GM19240 (cell line): ENCODE data around the gene SOD1.
A peak's percentile ranks its signal among the peaks of the same experiment; 100 is the strongest.
"Not testable (repeated sequence)": the region's sequence is repeated elsewhere in the genome, so short reads cannot be mapped to it uniquely, and the experiment has no call there.

Source experiments
- DNase-seq: peaks from one replicate; pipeline ENCODE4 v3.0.0; 2011; ENCODE audit warnings: low spot score; ENCODE audit not compliant: insufficient read length

Gene SOD1

DNA sequence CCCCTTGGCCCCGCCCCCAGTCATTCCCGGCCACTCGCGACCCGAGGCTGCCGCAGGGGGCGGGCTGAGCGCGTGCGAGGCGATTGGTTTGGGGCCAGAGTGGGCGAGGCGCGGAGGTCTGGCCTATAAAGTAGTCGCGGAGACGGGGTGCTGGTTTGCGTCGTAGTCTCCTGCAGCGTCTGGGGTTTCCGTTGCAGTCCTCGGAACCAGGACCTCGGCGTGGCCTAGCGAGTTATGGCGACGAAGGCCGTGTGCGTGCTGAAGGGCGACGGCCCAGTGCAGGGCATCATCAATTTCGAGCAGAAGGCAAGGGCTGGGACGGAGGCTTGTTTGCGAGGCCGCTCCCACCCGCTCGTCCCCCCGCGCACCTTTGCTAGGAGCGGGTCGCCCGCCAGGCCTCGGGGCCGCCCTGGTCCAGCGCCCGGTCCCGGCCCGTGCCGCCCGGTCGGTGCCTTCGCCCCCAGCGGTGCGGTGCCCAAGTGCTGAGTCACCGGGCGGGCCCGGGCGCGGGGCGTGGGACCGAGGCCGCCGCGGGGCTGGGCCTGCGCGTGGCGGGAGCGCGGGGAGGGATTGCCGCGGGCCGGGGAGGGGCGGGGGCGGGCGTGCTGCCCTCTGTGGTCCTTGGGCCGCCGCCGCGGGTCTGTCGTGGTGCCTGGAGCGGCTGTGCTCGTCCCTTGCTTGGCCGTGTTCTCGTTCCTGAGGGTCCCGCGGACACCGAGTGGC, at the start of gene SOD1:
Gene SOD1, plus strand, starts transcription at position 158 of the 723 bp plus-strand sequence. Its CDS starts 77 bp downstream, at position 235.
- DNase-seq, result peak; percentile 91

DNA sequence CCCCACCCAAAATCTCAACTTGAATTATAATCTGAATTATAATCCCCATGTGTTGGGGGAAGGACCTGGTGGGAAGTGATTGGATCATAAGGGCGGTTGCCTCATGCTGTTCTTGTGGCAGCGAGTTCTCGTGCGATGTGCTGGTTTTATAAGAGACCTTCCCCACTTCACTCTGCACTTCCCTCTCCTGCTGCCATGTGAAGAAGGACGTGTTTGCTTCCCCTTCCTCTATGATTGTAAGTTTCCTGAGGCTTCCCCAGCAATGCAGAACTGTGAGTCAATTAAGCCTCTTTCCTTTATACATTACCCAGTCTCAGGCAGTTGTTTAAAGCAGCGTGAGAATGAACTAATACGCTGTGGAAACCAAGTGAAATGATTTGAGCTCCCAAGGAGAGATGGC, 48.0 kb upstream of the SOD1 start:
- DNase-seq, result no peak

DNA sequence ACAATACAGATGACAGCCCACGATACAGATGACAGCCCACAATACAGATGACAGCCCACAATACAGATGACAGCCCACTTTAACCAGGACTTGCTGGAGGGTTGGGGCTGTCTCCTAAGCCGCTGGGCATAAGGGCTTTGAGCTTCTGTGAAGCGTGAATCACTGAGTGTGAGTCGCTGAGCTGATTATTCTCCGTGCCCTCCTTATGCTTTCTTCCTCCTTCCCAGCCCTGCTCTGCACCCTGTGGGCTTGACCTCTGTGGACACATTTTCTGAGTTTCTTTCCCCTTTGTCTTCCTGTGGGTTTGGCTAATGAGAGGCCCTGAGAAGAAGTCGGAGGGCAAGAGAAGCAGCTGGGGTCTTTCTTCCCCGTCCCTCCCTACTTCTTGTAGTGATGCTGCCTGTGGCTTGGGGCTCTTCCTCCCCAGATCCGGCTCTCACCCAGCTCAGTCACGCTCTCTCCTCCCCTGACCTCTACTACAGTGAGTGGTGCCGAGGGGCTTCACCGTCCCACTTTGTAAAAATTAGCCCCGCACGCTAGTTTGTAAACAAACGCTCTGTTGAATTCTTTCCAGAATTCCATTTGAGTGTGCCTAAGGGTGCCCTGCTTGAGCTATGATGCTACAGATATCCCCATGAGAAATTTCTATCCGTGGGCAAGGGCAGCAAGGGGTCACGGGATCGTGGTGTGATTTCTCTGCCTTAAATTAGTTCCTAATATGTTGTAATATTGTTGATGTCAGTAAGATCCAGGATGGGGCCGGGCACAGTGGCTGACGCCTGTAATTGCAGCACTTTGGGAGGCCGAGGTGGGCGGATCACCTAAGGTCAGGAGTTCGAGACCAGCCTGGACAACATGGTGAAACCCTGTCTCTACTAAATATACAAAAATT, 46.4 kb upstream of the SOD1 start:
- no peak for DNase-seq

DNA sequence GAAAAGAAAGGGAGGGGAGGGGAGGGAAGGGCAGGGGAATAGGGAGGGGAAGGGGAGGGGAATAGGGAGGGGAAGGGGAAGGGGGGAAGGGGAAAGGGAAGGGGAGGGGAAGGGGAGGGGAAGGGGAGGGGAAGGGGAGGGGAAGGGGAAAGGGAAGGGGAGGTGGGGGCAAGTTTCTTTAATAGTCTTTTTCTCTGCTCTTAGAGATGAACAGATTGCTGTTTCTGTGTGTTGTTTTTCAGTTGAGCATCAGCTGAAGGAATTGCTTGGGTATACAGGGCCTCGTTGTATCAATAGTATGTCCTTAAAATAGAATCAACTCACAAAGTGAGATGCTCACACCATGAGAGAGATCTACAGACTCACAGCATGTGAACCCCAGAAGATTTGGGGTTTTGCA, 44.8 kb upstream of the SOD1 start:
- no peak for DNase-seq

DNA sequence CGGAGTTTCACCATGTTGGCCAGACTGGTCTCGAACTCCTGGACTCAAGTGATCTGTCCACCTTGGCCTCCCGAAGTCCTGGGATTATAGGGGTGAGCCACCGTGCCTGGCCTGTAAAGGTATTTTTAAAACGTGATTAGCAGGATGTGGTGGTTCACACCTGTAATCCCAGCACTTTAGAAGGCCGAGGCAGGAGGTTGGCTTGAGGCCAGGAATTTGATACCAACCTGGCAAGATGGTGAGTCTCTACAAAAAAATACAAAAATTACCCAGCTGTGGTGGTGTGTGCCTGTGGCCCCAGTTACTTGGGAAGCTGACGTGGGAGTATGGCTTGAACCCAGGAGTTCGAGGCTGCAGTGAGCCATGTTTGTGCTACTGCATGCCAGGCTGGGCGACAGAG, 43.3 kb upstream of the SOD1 start:
- DNase-seq, result no peak

DNA sequence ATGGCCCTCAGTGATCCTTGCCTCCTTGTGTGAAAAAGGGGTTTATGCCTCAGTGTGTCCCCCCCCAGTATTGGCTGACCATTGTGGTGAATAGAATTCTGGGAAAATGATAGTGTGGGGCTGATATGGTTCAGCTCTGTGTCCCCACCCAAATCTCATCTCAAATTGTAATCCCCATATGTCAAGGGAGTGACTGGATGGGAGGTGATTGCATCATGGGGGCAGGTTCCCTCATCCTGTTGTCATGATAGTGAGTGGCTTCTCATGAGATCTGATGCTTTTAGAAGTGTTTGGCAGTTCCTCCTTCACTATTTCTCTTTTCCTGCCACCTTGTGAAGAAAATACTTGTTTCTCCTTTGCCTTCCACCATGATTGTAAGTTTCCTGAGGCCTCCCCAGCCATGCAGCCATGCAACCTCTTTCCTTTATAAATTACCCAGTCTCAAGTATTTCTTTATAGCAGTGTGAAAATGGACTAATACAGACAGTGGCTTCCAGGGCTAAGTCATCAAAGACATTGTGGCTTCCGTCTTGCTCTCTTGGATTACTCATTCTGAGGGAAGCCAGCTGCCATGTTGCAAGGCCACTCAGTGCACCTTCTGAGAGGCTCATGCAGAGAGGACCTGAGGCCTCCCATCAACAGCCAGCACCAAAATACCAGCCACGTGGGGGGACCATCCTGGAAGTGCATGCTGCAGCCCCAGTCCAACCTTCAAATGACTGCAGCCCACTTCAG, 40.6 kb upstream of the SOD1 start:
- DNase-seq, result no peak

DNA sequence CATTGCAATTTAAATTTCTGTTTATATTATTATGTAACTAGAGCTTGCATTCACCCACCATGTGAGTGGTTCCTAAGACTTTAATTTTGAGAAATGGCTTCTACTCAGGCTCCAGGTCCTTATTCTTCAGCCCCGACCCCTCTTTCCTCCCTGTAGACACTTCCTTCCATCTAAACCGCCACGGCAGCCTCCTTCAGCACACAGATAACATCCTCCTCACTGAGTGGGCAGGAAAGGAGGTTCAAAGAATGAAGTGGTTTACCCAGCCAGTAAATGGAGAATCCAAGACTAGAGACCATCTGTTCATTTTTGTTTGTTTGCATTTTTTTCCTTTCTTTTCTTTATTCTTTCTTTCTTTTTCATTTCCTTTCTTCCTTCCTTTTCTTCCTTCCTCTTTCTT, 37.1 kb upstream of the SOD1 start:
- DNase-seq, result no peak

DNA sequence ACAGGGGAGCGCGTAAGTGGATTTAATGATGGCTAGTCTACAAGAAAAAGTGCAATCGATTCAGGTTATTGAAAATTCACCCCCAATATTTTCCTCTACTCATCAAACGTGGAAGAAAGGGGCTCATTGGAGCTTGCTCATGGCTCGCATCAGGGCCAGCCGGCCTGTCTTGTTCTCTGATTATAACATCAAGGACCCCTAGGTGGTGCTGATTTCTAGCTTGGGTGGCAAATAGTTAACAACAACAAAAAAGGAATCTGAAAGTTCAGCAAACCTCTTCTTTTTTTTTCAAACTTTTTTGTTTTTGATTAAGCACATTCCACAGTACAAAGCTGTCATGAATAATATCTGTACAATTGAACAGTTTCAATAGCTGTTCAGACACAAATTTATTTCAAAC, 35.8 kb upstream of the SOD1 start:
- peak; percentile 23 for DNase-seq

DNA sequence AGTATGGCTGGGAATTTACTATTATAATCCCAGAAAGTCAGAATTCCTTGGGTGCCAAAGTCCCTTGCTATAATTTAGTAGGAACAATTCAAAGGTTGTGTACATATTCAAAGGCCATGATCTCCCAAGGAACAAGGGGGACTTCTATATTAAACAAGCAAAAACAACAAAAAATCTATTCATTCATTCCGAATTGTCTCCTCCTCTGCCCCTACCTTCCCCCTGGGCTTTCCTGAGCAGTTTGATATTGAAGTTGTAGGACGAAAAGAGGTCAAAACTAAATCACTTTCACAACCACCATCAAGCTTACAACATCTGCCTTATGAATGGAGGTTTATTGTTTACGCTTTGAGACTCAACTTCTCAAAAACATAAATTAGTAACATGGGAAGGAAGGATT, 35.3 kb upstream of the SOD1 start:
- DNase-seq, result no peak

DNA sequence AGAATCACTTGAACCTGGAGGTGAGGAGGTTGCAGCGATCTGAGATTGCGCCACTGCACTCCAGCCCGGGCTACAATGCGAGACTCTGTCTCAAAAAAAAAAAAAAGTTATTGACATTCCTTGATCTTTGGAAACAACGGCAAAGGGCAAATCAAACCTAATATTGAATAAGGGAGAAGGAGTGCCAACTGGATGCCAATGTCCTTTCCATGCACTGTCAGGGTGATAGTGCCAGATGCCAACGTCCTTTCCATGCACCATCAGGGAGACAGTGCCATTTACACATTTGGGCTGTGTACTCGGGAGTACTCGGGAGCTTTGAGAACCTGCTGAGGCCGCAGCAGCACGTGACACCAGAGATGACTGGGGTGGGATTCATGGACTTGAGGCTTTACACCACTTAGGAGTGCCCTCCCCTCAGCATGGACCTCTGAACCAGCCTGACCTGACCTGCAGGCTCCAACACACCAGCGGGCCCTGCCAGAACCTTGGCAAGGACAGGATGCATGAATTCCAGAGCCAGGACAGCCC, 34.5 kb upstream of the SOD1 start:
- no peak for DNase-seq

DNA sequence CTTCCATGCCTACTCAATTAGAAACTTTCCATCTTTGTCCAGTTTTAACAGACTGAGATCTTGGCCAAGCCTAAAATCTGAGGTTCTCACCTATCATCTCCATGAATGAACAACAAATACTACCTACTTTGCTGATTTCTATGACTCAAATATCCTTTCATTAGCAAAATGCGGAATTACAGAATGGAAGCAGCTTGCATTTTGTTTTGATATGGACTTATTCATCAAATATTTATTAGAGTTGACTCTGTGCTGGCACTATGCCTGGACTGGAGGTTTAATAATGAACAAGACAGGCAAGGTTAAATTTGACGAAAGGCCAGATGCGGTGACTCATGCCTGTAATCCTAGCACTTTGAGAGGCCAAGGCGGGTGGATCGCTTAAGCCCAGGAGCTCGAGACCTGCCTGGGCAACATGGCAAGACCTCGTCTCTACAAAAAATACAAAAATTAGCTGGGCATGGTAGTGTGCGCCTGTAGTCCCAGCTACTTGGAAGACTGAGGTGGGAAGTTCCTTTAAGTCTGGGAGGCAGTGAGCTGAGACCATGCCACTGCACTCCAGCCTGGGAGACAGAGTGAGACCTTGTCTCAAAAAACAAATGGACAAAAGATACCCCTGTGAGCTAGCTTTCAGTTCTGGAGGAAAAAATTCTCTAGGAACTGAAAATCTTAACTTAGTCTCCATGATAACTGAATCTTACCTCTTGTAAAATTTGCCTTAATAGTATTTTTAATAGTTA, 29.4 kb upstream of the SOD1 start:
- DNase-seq, result no peak

DNA sequence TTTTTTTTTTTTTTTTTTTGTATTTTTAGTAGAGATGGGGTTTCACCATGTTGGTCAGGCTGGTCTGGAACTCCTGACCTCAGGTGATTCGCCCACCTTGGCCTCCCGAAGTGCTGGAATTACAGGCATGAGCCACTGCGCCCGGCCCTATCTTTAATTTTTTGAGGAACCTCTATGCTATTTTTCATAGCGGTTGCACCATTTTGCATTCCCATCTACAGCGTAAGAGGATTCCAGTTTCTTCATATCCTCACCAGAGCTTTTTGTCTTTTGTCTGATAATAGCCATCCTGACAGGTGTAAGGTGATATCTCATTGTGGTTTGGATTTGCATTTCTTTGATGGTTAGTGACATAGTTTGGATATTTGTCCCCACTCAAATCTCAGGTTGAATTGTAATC, 27.6 kb upstream of the SOD1 start:
- DNase-seq, result not testable (repeated sequence)

DNA sequence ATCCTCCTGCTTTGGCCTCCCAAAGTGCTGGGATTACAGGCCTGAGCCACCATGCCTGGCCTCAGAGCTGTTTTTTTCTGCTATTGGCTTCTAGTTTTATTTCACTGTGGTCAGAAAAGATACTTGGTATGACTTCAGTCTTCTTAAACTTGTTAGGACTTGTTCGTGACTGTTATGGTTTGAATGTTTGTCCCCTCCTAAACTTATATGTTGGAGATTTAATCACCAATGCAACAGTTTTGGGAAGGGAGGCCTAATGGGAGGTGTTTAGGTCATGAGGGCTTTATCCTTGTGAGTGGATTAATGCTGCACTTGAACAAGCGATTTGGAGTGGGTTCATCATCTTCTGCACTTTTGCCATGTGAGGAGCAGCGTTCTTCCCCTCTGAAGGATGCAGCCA, 24.5 kb upstream of the SOD1 start:
- DNase-seq, result no peak

DNA sequence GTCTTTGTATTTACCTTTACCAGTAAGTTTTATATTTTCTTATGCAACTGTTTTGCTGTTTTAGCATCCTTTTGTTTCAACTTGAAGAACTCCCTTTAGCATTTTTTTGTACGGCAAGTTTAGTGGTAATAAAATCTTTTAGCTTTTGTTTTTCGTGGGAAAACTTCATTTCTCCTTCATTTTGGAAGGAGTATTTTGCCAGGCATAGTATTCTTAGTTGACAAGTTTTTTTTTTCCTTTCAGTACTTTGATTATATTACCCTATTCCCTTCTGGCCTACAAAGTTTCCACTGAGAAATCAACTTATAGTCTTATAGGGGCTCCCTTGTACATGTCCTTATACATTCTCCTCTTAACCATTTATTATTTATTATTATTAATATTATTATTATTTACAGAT, 22.6 kb upstream of the SOD1 start:
- no peak for DNase-seq

DNA sequence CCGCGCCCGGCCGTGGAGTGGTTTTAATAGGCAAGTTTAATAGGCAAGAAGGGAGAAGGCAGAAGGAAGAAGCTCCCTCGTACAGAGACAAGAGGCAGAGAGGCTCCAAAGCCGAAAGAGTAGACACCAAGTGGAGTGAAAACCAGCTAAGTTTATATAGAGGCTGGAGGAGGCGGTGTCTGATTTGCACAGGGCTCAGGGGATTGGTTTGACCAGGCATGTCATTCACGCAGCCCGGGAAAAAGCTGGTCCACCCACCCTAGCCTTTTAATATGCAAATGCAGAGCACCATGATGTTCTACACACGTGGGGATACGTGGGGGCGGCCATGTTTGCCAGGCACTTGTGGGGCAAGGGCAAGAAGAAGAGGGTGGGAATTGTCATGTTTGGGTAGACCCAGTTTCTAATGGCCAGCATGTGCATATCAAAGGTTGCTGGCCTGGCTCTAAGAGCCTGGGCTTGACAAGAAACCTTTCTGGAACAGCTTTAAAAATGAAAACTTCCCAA, 18.0 kb upstream of the SOD1 start:
- DNase-seq, result no peak

DNA sequence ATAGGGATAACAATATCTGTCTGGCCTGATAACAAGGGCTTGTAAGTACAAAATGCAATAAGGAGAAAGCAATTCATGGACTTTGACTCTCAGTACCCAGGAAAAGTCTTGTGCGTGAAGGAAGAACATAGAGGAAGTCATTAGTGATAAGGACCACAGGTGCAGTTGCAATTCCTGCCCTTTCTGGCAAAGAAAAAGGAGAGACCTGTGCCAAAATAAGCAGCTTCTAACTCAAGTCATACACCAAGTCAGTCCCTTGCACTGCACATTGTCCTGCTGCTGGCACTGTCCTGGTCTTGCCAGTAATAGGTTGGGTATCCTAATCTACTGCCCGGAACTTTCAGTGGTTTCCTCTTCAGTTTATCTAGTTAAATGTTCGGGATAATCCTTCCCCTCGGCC, 14.8 kb upstream of the SOD1 start:
- DNase-seq, result no peak

DNA sequence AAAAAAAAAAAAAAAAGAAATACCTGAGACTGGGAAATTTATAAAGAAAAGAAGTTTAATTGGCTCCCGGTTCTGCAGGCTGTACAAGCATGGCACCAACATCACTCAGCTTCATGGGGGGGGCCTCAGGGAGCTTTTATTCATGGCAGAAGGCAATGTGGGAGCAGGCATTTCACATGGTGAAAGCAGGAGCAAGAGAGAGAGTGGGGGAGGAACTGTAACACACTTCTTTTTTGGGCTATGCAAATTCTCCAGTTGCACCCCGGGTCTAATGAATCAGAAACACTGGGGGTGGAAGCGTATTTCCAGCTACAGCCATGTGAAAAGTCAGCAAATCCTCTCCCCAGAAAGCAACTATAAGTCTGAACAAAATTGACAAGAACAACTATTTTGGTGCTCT, 11.8 kb upstream of the SOD1 start:
- no peak for DNase-seq

DNA sequence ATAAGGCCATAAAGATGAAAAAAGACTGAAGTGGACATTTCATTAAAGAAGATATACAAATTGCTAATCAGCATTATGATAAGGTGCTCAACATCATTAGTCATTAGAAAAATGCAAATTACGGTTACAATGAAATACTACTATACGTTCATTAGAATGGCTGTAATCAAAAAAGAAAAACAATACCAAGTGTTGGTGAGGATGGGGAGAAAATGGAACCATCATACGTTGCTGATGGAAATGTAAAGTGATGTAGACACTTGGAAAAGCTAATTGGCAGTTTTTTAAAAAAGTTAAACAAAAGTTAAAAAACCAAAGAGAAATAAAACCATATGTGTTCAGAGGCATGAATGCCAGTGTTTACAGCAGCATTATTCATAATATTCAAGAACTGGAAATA, 8.6 kb upstream of the SOD1 start:
- no peak for DNase-seq

DNA sequence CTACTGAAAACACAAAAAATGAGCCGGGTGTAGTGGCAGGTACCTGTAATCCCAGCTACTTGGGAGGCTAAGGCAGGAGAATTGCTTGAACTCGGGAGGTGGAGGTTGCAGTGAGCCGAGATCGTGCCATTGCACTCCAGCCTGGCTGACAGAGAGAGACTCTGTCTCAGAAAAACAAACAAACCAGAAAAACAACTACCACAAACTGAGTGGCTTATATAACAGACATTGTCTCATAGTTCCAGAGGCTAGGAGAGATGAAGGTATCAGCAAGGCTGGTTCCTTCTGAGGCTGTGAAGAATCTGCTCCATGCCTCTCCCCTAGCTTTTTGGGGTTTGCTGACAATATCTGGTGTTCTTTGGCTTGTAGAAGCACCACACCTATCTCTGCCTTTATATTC, 8.0 kb upstream of the SOD1 start:
- not testable (repeated sequence) for DNase-seq

DNA sequence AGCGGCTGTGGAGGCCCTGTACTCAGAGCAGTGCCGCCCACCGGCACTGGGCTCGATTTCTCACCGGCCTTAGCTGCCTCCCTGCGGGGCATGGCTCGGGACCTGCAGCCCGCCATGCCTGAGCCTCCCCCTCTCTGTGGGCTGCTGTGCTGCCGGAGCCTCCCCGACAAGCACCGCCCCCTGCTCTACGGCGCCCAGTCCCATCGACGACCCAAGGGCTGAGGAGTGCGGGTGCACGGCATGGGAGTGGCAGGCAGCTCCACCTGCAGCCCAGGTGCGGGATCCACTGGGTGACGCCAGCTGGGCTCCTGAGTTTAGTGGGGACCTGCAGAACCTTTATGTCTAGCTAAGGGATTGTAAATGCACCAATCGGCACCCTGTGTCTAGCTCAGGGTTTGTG, 5.2 kb upstream of the SOD1 start:
- DNase-seq, result no peak
